HEK293 (cell line): ENCODE data around the gene CCDC170.

Source experiments
- CTCF ChIP-seq: fragments of 450-650 bp; formaldehyde crosslinking; IDR thresholded peaks from 2 replicates; pipeline ENCODE4 v1.5.1; 2016; ENCODE audit warnings: missing biosample characterization, missing genetic modification characterization
- GLI4 ChIP-seq: fragments of 450-650 bp; formaldehyde crosslinking; IDR thresholded peaks from 2 replicates; pipeline ENCODE4 v1.5.1; 2016; ENCODE audit warnings: missing biosample characterization, missing genetic modification characterization
- OVOL3 ChIP-seq: fragments of 450-650 bp; formaldehyde crosslinking; IDR thresholded peaks from 2 replicates; pipeline ENCODE4 v1.5.1; 2016; ENCODE audit warnings: missing biosample characterization, missing genetic modification characterization
- YY1 ChIP-seq: fragments of 450-650 bp; formaldehyde crosslinking; IDR thresholded peaks from 2 replicates; pipeline ENCODE4 v1.5.1; 2018; ENCODE audit warnings: missing biosample characterization, missing genetic modification characterization
- ZBTB10 ChIP-seq: fragments of 450-650 bp; formaldehyde crosslinking; IDR thresholded peaks from 2 replicates; pipeline ENCODE4 v1.5.1; 2016; ENCODE audit warnings: missing biosample characterization, missing genetic modification characterization
- ZBTB20 ChIP-seq: fragments of 450-650 bp; formaldehyde crosslinking; IDR thresholded peaks from 2 replicates; pipeline ENCODE4 v1.5.1; 2016; ENCODE audit warnings: missing biosample characterization, missing genetic modification characterization
- ZBTB21 ChIP-seq: fragments of 450-650 bp; formaldehyde crosslinking; IDR thresholded peaks from 2 replicates; pipeline ENCODE4 v1.5.1; 2017; ENCODE audit warnings: missing biosample characterization, missing genetic modification characterization
- ZBTB7A ChIP-seq: fragments of 450-650 bp; formaldehyde crosslinking; IDR thresholded peaks from 2 replicates; pipeline ENCODE4 v1.5.1; 2016; ENCODE audit warnings: low read depth, missing biosample characterization, missing genetic modification characterization
- ZNF121 ChIP-seq: fragments of 450-650 bp; formaldehyde crosslinking; IDR thresholded peaks from 2 replicates; pipeline ENCODE4 v1.5.1; 2016; ENCODE audit warnings: missing biosample characterization, missing genetic modification characterization
- ZNF529 ChIP-seq: fragments of 450-650 bp; formaldehyde crosslinking; IDR thresholded peaks from 2 replicates; pipeline ENCODE4 v1.5.1; 2017; ENCODE audit warnings: missing genetic modification characterization, missing biosample characterization; ENCODE audit not compliant: insufficient replicate concordance
- ZNF626 ChIP-seq: fragments of 450-650 bp; sonication (Bioruptor Pico); formaldehyde crosslinking; IDR thresholded peaks from 2 replicates; pipeline ENCODE4 v1.5.1; 2018; ENCODE audit warnings: missing biosample characterization, missing genetic modification characterization, inconsistent platforms
- ZNF768 ChIP-seq: fragments of 450-650 bp; formaldehyde crosslinking; IDR thresholded peaks from 2 replicates; pipeline ENCODE4 v1.5.1; 2018; ENCODE audit warnings: missing biosample characterization, mild to moderate bottlenecking, missing genetic modification characterization
- TF ChIP-seq, protein P1 (sequence below): fragments of 450-650 bp; formaldehyde crosslinking; IDR thresholded peaks from 2 replicates; pipeline ENCODE4 v1.5.1; 2016; ENCODE audit warnings: missing biosample characterization, missing genetic modification characterization

DNA sequence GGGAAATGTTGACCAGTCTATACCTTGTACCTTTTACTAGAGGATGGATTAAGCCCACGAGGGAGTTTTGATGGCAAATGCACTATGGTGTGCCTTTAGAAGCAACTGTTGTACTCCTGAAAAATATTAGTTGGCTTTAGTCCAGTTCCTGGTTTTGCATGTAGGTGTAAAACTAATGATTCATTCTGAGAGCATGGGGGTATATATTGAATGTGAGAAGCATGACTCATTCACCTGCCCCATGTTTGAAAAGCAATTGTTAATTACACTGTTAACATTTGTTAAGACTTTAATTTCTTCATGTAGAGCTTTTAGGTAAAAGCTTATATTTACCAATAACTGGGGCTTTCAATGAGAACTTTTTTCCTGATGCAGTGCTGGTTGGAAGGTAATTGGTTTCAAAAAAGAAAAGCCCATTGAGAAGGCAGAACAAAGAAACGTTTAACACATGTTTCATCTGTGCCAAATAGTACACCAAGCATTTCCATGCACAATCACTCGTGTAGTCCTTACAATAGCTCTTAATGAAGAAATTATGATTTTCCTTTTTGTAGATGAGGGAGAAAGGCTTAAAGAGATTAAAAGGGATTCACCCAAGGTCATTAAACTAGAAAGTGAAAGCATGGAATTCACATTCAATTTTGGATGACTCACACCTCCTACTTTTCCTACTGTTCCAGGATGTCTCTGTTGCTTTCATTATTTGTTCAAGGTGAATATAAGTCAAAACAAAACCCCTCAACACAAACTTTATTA is 134.1 kb downstream of the CCDC170 start:
- TF ChIP-seq CTCF (no peak), ZBTB10 (no peak), YY1 (tag by site-specific recombination) (no peak), ZNF121 (no peak), GLI4 (tag by site-specific recombination) (no peak), ZBTB20 (tag by site-specific recombination) (no peak), ZNF768 (no peak), ZNF529 (tag by site-specific recombination) (no peak), OVOL3 (tag by site-specific recombination) (no peak), ZNF626 (tag by site-specific recombination) (no peak), ZBTB21 (tag by site-specific recombination) (no peak), ZBTB7A (tag by site-specific recombination) (no peak)
- TF ChIP-seq, protein P1, sequence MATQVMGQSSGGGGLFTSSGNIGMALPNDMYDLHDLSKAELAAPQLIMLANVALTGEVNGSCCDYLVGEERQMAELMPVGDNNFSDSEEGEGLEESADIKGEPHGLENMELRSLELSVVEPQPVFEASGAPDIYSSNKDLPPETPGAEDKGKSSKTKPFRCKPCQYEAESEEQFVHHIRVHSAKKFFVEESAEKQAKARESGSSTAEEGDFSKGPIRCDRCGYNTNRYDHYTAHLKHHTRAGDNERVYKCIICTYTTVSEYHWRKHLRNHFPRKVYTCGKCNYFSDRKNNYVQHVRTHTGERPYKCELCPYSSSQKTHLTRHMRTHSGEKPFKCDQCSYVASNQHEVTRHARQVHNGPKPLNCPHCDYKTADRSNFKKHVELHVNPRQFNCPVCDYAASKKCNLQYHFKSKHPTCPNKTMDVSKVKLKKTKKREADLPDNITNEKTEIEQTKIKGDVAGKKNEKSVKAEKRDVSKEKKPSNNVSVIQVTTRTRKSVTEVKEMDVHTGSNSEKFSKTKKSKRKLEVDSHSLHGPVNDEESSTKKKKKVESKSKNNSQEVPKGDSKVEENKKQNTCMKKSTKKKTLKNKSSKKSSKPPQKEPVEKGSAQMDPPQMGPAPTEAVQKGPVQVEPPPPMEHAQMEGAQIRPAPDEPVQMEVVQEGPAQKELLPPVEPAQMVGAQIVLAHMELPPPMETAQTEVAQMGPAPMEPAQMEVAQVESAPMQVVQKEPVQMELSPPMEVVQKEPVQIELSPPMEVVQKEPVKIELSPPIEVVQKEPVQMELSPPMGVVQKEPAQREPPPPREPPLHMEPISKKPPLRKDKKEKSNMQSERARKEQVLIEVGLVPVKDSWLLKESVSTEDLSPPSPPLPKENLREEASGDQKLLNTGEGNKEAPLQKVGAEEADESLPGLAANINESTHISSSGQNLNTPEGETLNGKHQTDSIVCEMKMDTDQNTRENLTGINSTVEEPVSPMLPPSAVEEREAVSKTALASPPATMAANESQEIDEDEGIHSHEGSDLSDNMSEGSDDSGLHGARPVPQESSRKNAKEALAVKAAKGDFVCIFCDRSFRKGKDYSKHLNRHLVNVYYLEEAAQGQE (tag by site-specific recombination): no peak
